Stimulated activated CD8-positive, alpha-beta memory T cell treated with anti-CD3 and anti-CD28 coated beads, Interleukin-15, amount 100 ng/mL, for 4 hours (primary cell): Measurements from ENCODE around the gene UPP1.
"Not testable (repeated sequence)": the region's sequence is repeated elsewhere in the genome, so short reads cannot be mapped to it uniquely, and the experiment has no call there.

Experiments used
- DNase-seq, 2 donors: peaks; one replicate each; pipeline ENCODE4 v3.0.0-alpha.2; 2020; ENCODE audit warnings: low read depth in 2 of 2

UPP1 gene

GRCh38 chr7:48089046-48090003 lies at the start of gene UPP1:
Gene UPP1, plus strand, starts transcription at chr7:48089265. Its CDS starts 5,519 bp downstream, at chr7:48094784.
- DNase-seq = peak; percentile 79

- DNase-seq = no peak
Measured at GRCh38 chr7:48040944-48041652, 48.0 kb upstream of the UPP1 start.

GRCh38 chr7:48041653-48041970 lies 47.5 kb upstream of the UPP1 start:
- DNase-seq = no peak

GRCh38 chr7:48042216-48042615 lies 46.8 kb upstream of the UPP1 start:
- no peak for DNase-seq

- no peak for DNase-seq
Measured at GRCh38 chr7:48042636-48043035, 46.4 kb upstream of the UPP1 start.

GRCh38 chr7:48045195-48045765 lies 43.8 kb upstream of the UPP1 start:
- DNase-seq = no peak

- no peak for DNase-seq
Measured at GRCh38 chr7:48046458-48046857, 42.6 kb upstream of the UPP1 start.

- no peak for DNase-seq
Measured at GRCh38 chr7:48048113-48048512, 41.0 kb upstream of the UPP1 start.

GRCh38 chr7:48049850-48050249 lies 39.2 kb upstream of the UPP1 start:
- no peak for DNase-seq

GRCh38 chr7:48052748-48053147 lies 36.3 kb upstream of the UPP1 start:
- no peak for DNase-seq

GRCh38 chr7:48053736-48054135 lies 35.3 kb upstream of the UPP1 start:
- DNase-seq = no peak

GRCh38 chr7:48058990-48059389 lies 30.1 kb upstream of the UPP1 start:
- DNase-seq = no peak

GRCh38 chr7:48059706-48060105 lies 29.4 kb upstream of the UPP1 start:
- DNase-seq = no peak

- no peak for DNase-seq
Measured at GRCh38 chr7:48063985-48064384, 25.1 kb upstream of the UPP1 start.

- no peak for DNase-seq
Measured at GRCh38 chr7:48067475-48067874, 21.6 kb upstream of the UPP1 start.

- DNase-seq = no peak
Measured at GRCh38 chr7:48074204-48074654, 14.8 kb upstream of the UPP1 start.

GRCh38 chr7:48077423-48077822 lies 11.6 kb upstream of the UPP1 start:
- no peak for DNase-seq

GRCh38 chr7:48078470-48078869 lies 10.6 kb upstream of the UPP1 start:
- DNase-seq = no peak

- DNase-seq = not testable (repeated sequence)
Measured at GRCh38 chr7:48082378-48082777, 6.7 kb upstream of the UPP1 start.

GRCh38 chr7:48083114-48083830 lies 5.8 kb upstream of the UPP1 start:
- no peak for DNase-seq

- DNase-seq = peak; percentile 58 to 67
Measured at GRCh38 chr7:48084727-48085432, 4.2 kb upstream of the UPP1 start.
